Ishikawa (cell line): ENCODE results near the gene FADS2.

ENCODE experiments used
- CEBPB ChIP-seq: IDR thresholded peaks from 2 replicates; pipeline ENCODE4 v1.6.1; 2012
- CREB1 ChIP-seq: IDR thresholded peaks from 2 replicates; pipeline ENCODE4 v1.6.1; 2012; ENCODE audit warnings: low read depth
- EGR1 ChIP-seq: IDR thresholded peaks from 2 replicates; pipeline ENCODE4 v1.6.1; 2012
- EP300 ChIP-seq: IDR thresholded peaks from 2 replicates; pipeline ENCODE4 v1.6.1; 2012; ENCODE audit warnings: borderline replicate concordance
- FOXM1 ChIP-seq: IDR thresholded peaks from 2 replicates; pipeline ENCODE4 v1.6.1; 2012; ENCODE audit warnings: low read depth, borderline replicate concordance
- MAX ChIP-seq: IDR thresholded peaks from 2 replicates; pipeline ENCODE4 v1.6.1; 2012
- NFIC ChIP-seq: IDR thresholded peaks from 2 replicates; pipeline ENCODE4 v1.6.1; 2012
- RAD21 ChIP-seq: IDR thresholded peaks from 2 replicates; pipeline ENCODE4 v1.6.1; 2012; ENCODE audit warnings: low read depth
- REST ChIP-seq: IDR thresholded peaks from 2 replicates; pipeline ENCODE4 v1.6.1; 2012; ENCODE audit warnings: low read depth, mild to moderate bottlenecking
- TAF1 ChIP-seq: IDR thresholded peaks from 2 replicates; pipeline ENCODE4 v1.6.1; 2012; ENCODE audit warnings: low read depth, mild to moderate bottlenecking
- TCF12 ChIP-seq: IDR thresholded peaks from 2 replicates; pipeline ENCODE4 v1.6.1; 2012; ENCODE audit warnings: low read depth
- TEAD4 ChIP-seq: IDR thresholded peaks from 2 replicates; pipeline ENCODE4 v1.6.1; 2012
- USF1 ChIP-seq: IDR thresholded peaks from 2 replicates; pipeline ENCODE4 v1.6.1; 2012
- YY1 ChIP-seq: IDR thresholded peaks from 2 replicates; pipeline ENCODE4 v1.6.1; 2012; ENCODE audit warnings: low read depth
- ZBTB7A ChIP-seq: IDR thresholded peaks from 2 replicates; pipeline ENCODE4 v1.6.1; 2012; ENCODE audit warnings: low read depth

Gene FADS2

DNA sequence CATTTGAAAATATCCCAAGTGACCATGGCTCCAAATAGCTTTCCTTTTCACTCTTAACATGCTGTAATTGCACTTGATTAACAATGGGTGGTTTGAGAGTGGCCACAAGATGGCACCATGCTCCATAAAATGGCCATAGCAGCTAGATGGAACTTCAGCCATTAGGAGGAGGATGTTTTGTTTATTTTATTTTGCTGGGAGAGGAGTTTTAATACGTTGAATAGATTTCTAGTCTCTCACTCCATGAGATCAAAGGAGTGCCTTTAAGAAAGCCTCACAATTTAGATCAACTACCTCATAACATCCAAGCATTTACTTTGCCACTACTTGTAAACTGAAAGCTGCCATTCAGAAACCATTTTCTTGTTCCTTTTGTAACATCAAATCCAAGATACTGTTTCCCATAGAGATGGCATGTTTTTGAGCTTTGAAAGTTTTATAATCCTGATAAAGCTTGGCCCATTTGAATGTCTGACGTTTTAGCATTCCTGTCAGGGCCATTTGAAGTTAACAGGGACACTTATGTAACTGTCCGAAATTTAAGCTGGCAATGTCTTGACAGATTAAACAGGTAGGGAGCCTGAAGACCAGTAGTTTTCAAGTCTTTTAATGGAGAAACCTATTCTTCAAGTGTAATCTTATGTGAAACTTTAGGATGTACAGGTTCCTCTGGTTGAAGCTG, 30.7 kb upstream of the FADS2 start:
- TF ChIP-seq EP300 (no peak), REST (no peak), TCF12 (no peak), CEBPB (no peak), TAF1 (no peak), USF1 (no peak), ZBTB7A (no peak), RAD21 (peak; percentile 72), YY1 (peak; percentile 59; the same call in 1 of the 2 replicates), EGR1 (no peak), MAX (no peak), TEAD4 (no peak), NFIC (no peak), FOXM1 (no peak), CREB1 (no peak)

- TF ChIP-seq EGR1 (no peak), TAF1 (no peak), FOXM1 (no peak), NFIC (no peak), TCF12 (no peak), TEAD4 (no peak)
Measured at GRCh38 chr11:61799665-61800284, 28.3 kb upstream of the FADS2 start.

DNA sequence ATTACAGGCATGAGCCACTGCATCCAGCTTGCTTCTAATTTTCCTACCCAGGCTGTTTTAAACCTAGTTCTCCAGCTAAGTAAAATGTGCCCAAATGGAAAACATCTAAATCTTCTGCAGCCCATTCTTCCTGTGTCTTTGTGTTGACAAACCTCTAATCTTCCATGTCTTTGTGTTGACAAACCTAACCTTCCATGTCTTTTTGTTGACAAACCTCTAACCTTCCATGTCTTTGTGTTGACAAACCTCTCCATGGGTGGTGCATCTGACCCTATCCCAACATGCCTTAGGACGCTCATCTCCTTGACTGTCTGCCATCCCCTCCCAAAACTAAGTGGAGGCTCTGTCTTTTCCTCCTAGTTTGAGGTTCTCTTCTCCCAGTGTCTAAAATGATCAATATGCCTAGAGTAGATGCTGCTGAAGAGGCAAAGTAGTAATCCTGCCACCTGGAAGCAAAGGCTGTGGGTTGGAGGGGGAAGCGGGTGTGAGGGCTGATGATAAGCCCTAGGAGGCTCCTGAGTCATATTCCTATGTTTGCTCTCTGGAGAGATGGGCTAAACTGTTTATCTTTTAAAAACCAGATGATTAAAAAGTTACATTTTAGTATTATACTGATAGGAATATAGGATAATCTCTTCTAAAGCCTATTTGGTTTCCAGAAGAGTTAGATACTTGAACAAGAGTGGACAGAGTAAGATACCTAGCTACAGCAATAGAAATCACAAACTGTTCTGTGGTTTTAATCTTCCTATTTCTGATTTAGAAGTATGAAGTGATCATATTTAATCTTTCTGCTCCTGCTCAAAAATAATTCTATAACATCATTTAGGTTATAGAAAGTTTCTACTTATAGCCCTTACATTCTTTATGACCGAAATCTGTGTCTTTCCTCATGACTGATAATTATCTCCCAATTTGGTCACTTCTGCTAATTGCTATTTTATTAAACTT, 27.5 kb upstream of the FADS2 start:
- TF ChIP-seq TCF12 (no peak), MAX (no peak), TAF1 (no peak), CEBPB (no peak), FOXM1 (no peak), EGR1 (no peak), YY1 (no peak), REST (no peak), USF1 (no peak)

GRCh38 chr11:61802605-61803004, 25.5 kb upstream of the FADS2 start:
- TF ChIP-seq FOXM1 = no peak
- no peak for TF ChIP-seq RAD21

DNA sequence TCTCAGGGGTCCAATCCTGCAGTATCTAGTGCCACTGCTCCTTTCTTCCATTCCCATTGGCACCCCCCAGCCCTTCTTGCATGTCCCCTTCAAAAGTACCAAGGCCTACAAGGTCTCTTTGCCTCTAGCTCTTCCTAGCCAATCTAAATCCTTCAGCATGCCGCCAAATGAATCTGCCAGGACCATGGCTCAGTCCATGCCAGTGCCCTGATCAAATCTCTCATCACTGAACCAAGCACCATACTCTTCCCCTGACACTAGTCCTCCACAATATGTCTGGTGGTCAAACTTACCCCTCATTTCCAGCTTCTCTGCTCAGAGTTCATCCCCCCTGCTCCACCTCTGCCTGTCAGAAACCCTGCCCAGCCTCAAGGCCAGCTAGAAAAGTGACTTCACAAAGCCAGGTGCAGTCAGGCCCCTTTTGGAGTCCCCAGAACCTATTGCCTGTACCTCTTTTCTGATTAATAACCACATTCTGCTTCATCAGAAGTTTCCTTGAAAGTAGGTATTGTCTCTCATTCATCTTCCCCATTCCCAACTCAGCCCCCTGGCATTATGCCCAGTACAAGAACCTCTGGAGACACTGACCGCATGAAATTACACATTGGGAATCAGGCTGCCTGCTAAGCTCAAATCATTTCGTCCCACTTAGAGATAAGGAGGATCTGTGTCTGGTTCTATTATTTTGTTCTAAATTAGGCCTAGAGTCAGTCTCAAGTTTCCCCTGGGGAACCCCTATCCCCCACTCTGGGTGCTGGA, 24.0 kb upstream of the FADS2 start:
- TF ChIP-seq EP300 (no peak), ZBTB7A (no peak), MAX (no peak), TAF1 (no peak), YY1 (no peak), FOXM1 (no peak), USF1 (no peak), TEAD4 (no peak), RAD21 (no peak)
